K562 (cell line): ENCODE data around the gene UMAD1. TPM values are rescaled to one million over a fixed set of nuclear protein-coding genes. Genes with fewer than 3 reads are reported as not detected.

ENCODE experiments used
- ATAC-seq: fragments of 200-7000 bp; cut with Tn5 transposase; 3 replicates; pipeline ENCODE4 v1.9.1; 2020; ENCODE audit warnings: moderate library complexity
- BruUV-seq: library from RNA; stranded (reverse); fragments of 400-500 nt; replicated peaks from 2 replicates; lab custom pipeline; 2021; lab: Mats Ljungman, UMichigan
- CTCF ChIA-PET: fragments of 300-600 bp; formaldehyde crosslinking; extraction: SDS; loops from one replicate; lab custom pipeline; 2021; ENCODE audit warnings: low intra/inter-chr PET ratio; lab: Yijun Ruan, JAX
- POLR2A ChIA-PET: fragments of 300-600, 350-650 bp; sonication (Branson Sonifier 250); formaldehyde crosslinking; extraction: SDS; loops from one replicate; lab custom pipeline; 2021; ENCODE audit warnings: antibody characterized with exemption, inconsistent platforms; lab: Yijun Ruan, JAX
- DNase-seq, 4 experiments: peaks; one replicate each; pipeline versions ENCODE4 v3.0.0 to v3.0.0-alpha.2; 2011 to 2018; ENCODE audit warnings: low spot score in 3 of 4, mixed read lengths in 3 of 4; ENCODE audit errors: extremely low read depth in 1 of 4
- FAIRE-seq: peaks from 2 replicates; lab custom pipeline; 2011; peaks lifted over from hg19 to GRCh38; lab: Jason Lieb, UNC
- H2AFZ ChIP-seq: 2 replicates; pipeline ENCODE4 v1.6.0; 2011; ENCODE audit warnings: low read depth, low read length, control low read depth, inconsistent platforms
- H3K27ac ChIP-seq: fragments of 200-600 bp; 3 replicates; pipeline ENCODE4 v1.8.0; 2011; ENCODE audit warnings: low read depth, mild to moderate bottlenecking, control low read depth, inconsistent platforms, low read length, moderate library complexity, mixed read lengths; ENCODE audit errors: extremely low read depth
- H3K27me3 ChIP-seq, 2 experiments: fragments of 300-600 bp in 1 of 2; 2 replicates in 1 of 2; 3 replicates in 1 of 2; pipeline versions ENCODE4 v1.6.0 to v1.8.0; 2011; ENCODE audit warnings: inconsistent platforms in 2 of 2, low read length in 2 of 2, mild to moderate bottlenecking in 1 of 2, mixed read lengths in 1 of 2, moderate library complexity in 1 of 2; ENCODE audit not compliant: control insufficient read depth in 2 of 2, insufficient read depth in 2 of 2
- H3K36me3 ChIP-seq: fragments of 300-600 bp; 3 replicates; pipeline ENCODE4 v1.8.0; 2011; ENCODE audit warnings: mild to moderate bottlenecking, low read length, inconsistent platforms; ENCODE audit not compliant: control insufficient read depth, insufficient read depth
- H3K4me1 ChIP-seq, 2 experiments: fragments of 200-600 bp in 1 of 2; replicated peaks in 1 of 2; 2 replicates in 1 of 2; 3 replicates in 1 of 2; pipeline versions ENCODE4 v1.5.1 to v1.8.0; 2011; ENCODE audit warnings: inconsistent platforms in 2 of 2, low read length in 2 of 2, mild to moderate bottlenecking in 1 of 2, mixed read lengths in 1 of 2, moderate library complexity in 1 of 2; ENCODE audit not compliant: control insufficient read depth in 2 of 2, insufficient read depth in 2 of 2
- H3K4me2 ChIP-seq: 2 replicates; pipeline ENCODE4 v1.6.1; 2011; ENCODE audit warnings: low read length, control low read depth, inconsistent platforms, mixed read lengths; ENCODE audit not compliant: insufficient read depth
- H3K4me3 ChIP-seq: fragments of 200-600 bp; sonication (generic), shearing (Covaris generic); 2 replicates; pipeline ENCODE4 v1.5.1; 2016; ENCODE audit warnings: control low read depth, inconsistent platforms
- H3K79me2 ChIP-seq: fragments of 200-600 bp; 3 replicates; pipeline ENCODE4 v1.8.0; 2011; ENCODE audit warnings: low read length, inconsistent platforms; ENCODE audit not compliant: control insufficient read depth, insufficient read depth
- H3K9ac ChIP-seq, 2 experiments: 2 replicates each; pipeline versions ENCODE4 v1.6.0 to v1.6.1; 2011; ENCODE audit warnings: low read depth in 2 of 2, low read length in 2 of 2, control low read depth in 1 of 2, inconsistent platforms in 1 of 2, mild to moderate bottlenecking in 1 of 2, mixed read lengths in 1 of 2; ENCODE audit not compliant: insufficient read depth in 1 of 2
- H3K9me1 ChIP-seq: one replicate; pipeline ENCODE4 v1.6.0; 2011; ENCODE audit warnings: inconsistent platforms, mild to moderate bottlenecking, low read length, moderate library complexity; ENCODE audit not compliant: control insufficient read depth, insufficient read depth
- H3K9me3 ChIP-seq: replicated peaks from 2 replicates; pipeline ENCODE4 v1.5.1; 2011; ENCODE audit warnings: low read depth, low read length, inconsistent platforms; ENCODE audit not compliant: control insufficient read depth, insufficient read depth
- H4K20me1 ChIP-seq: replicated peaks from 2 replicates; pipeline ENCODE4 v1.6.1; 2011; ENCODE audit warnings: low read length, inconsistent platforms, mixed read lengths; ENCODE audit not compliant: control insufficient read depth, insufficient read depth
- BRD4 ChIP-seq: fragments of 200-600 bp; sonication (generic); IDR thresholded peaks from 2 replicates; pipeline ENCODE4 v1.6.1; 2017; ENCODE audit warnings: inconsistent platforms
- FOXP1 ChIP-seq: sonication (generic); formaldehyde crosslinking; IDR thresholded peaks from 2 replicates; pipeline ENCODE4 v1.8.0; 2022; ENCODE audit warnings: mild to moderate bottlenecking, missing genetic modification reagents
- IFI16 ChIP-seq: fragments of 250-450 bp; sonication (Bioruptor Pico); IDR thresholded peaks from 2 replicates; pipeline ENCODE4 v2.1.2; 2022; ENCODE audit warnings: mild to moderate bottlenecking, inconsistent platforms
- KDM1A ChIP-seq, 2 experiments: fragments of 450-650 bp; IDR thresholded peaks; 2 replicates each; pipeline ENCODE4 v1.6.1; 2016; ENCODE audit warnings: mild to moderate bottlenecking in 2 of 2
- KDM2B ChIP-seq: fragments of 250-450 bp; sonication (Bioruptor Pico); IDR thresholded peaks from 2 replicates; pipeline ENCODE4 v1.8.0; 2021; ENCODE audit warnings: mild to moderate bottlenecking, moderate library complexity
- LCOR ChIP-seq: sonication (generic); formaldehyde crosslinking; IDR thresholded peaks from 2 replicates; pipeline ENCODE4 v1.8.0; 2022; ENCODE audit warnings: mild to moderate bottlenecking, missing genetic modification reagents
- MYBL2 ChIP-seq, 2 experiments: fragments of 450-650 bp in 1 of 2; sonication (generic) in 1 of 2; formaldehyde crosslinking in 1 of 2; IDR thresholded peaks; 2 replicates each; pipeline versions ENCODE4 v1.6.1 to v1.8.1; 2017 to 2022; ENCODE audit warnings: borderline replicate concordance in 1 of 2, inconsistent platforms in 1 of 2, low read depth in 1 of 2, mild to moderate bottlenecking in 1 of 2, missing genetic modification reagents in 1 of 2, moderate library complexity in 1 of 2
- NCOA4 ChIP-seq: fragments of 450-650 bp; IDR thresholded peaks from 2 replicates; pipeline ENCODE4 v1.6.1; 2018; ENCODE audit warnings: mild to moderate bottlenecking; ENCODE audit not compliant: partially characterized antibody
- NUFIP1 ChIP-seq: fragments of 450-650 bp; IDR thresholded peaks from 2 replicates; pipeline ENCODE4 v1.6.1; 2018; ENCODE audit not compliant: partially characterized antibody
- OTX1 ChIP-seq: fragments of 450-650 bp; formaldehyde crosslinking; IDR thresholded peaks from 2 replicates; pipeline ENCODE4 v1.4.0; 2022; ENCODE audit warnings: mild to moderate bottlenecking
- PML ChIP-seq: IDR thresholded peaks from 2 replicates; pipeline ENCODE4 v1.6.1; 2012; ENCODE audit warnings: low read length, inconsistent platforms
- SMAD3 ChIP-seq: fragments of 450-650 bp; formaldehyde crosslinking; conservative IDR thresholded peaks from 2 replicates; pipeline ENCODE4 v1.4.0; 2020; ENCODE audit warnings: mild to moderate bottlenecking
- TAF1 ChIP-seq: IDR thresholded peaks from 2 replicates; pipeline ENCODE4 v1.6.1; 2011; ENCODE audit warnings: mild to moderate bottlenecking, low read length, moderate library complexity; ENCODE audit not compliant: insufficient read depth, control insufficient read depth, severe bottlenecking; ENCODE audit errors: extremely low read depth
- ZNF76 ChIP-seq: fragments of 250-450 bp; sonication (Bioruptor Pico); IDR thresholded peaks from 2 replicates; pipeline ENCODE4 v1.4.0; 2020; ENCODE audit warnings: mild to moderate bottlenecking, moderate library complexity, borderline replicate concordance
- ZNF830 ChIP-seq: fragments of 250-450 bp; sonication (Bioruptor Pico); IDR thresholded peaks from 2 replicates; pipeline ENCODE4 v1.5.0; 2021; ENCODE audit warnings: mild to moderate bottlenecking
- ZZZ3 ChIP-seq: fragments of 450-650 bp; IDR thresholded peaks from 2 replicates; pipeline ENCODE4 v1.6.1; 2016; ENCODE audit warnings: antibody characterized with exemption, mild to moderate bottlenecking, moderate library complexity
- WGBS: fragments of 100-300 bp; shearing (Covaris generic); methylation state at CpG from one replicate; pipeline ENCODE4 v1.1.6; 2016; ENCODE audit warnings: low coverage, mixed read lengths; ENCODE audit not compliant: insufficient coverage; ENCODE audit errors: missing lambda C conversion rate; 5-methylcytosine and 5-hydroxymethylcytosine counted together
- in situ Hi-C: fragments of 300-500 bp; cut with MboI; formaldehyde crosslinking; loops from 4 replicates; pipeline ENCODE4 v1.15.0; 2018; ENCODE audit warnings: inconsistent platforms, mixed read lengths
- intact Hi-C: fragments of 100-400 bp; cut with micrococcal nuclease; formaldehyde crosslinking; loops from 2 replicates; pipeline ENCODE4 v1.14.2; 2022
- polyA plus RNA-seq, 8 experiments: library from polyadenylated mRNA; depleted of rRNA in 4 of 8; stranded (reverse) in 5 of 8; unstranded in 3 of 8; fragments of >200 nt; fragmentation: Nextera tagmentation in 2 of 8; fragmentation: Illumina TruSeq in 1 of 8; extraction: Ambion mirVana in 2 of 8; extraction: Trizol in 1 of 8; gene quantifications; 2 replicates each; pipeline versions ENCODE4 v1.2.1 to v1.2.3, GENCODE V29; 2011 to 2014; ENCODE audit warnings: inconsistent platforms in 1 of 8, missing spikeins in 1 of 8
- total RNA-seq, 7 experiments: library from RNA; depleted of rRNA in 6 of 7; stranded (reverse); fragments of >200 nt in 6 of 7; fragmentation: Illumina TruSeq in 2 of 7; extraction: Trizol in 2 of 7; gene quantifications; 2 replicates each; pipeline versions ENCODE4 v1.2.1 to v1.2.3, GENCODE V29; 2011 to 2021; ENCODE audit warnings: low replicate concordance in 1 of 7
- TF ChIP-seq, protein P1 (sequence below): fragments of 450-650 bp; IDR thresholded peaks from 2 replicates; pipeline ENCODE4 v1.6.1; 2017; ENCODE audit warnings: mild to moderate bottlenecking, moderate library complexity

UMAD1 gene
- total and polyA plus RNA-seq, 9 of the 15 experiments (the other 6 are each of a cell fraction or from before 2014, with no cell fraction given), result 9.0 to 26.7 (median 13.3) TPM

DNA sequence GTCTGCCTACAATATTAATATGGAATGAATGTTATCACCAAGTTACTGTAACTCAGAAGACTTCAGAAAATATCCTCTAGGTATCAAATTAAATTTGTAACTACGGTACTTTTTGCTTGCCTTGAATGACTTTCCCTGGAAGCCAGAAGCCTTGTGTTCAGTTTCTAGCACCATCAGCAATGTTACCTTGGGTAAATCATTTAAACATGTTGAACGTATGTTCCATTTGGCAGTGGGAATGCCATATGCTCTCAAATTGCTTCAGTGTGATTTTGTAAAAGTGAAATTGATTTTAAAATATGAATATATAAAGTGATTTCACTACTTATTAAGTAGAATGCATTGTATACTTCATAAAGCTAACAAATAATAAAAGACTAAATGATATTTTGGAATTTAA is 66.7 kb downstream of the UMAD1 start:
- Histone ChIP-seq H3K36me3 (no peaks in the 10 kb centered on the region), H3K79me2 (no peaks in the 10 kb centered on the region), H3K4me3 (no peak overlapping the region), H2AFZ (no peak overlapping the region), H3K9me1 (no peaks in the 10 kb centered on the region), H3K27me3 (no peaks in the 10 kb centered on the region), H3K9me3 (no peaks in the 10 kb centered on the region), H3K4me1 (no peaks in the 10 kb centered on the region), H3K9ac (no peak overlapping the region), H3K27ac (no peak overlapping the region), H3K4me2 (no peak overlapping the region), H4K20me1 (no peaks in the 10 kb centered on the region)
- ChIA-PET CTCF (no interaction called here), POLR2A (interaction anchor here (1.4 kb wide), 1 partner anchor 12 kb away, joined by 5 read pairs; the partner anchor contains the start of gene RPA3)
- 40% methylated on average over 2 of the region's 2 CpGs for WGBS
- TF ChIP-seq KDM2B (CRISPR knock-in tag) (no peak), MYBL2 (IDR thresholded peaks at IDR 0.05; ENCODE audit: low read depth) (no peak), MYBL2 (CRISPR knock-in tag; IDR thresholded peaks at IDR 0.05; ENCODE audit: borderline replicate concordance) (no peak), NCOA4 (no peak), KDM1A (IDR thresholded peaks at IDR 0.05) (no peak), PML (no peak), ZNF76 (CRISPR knock-in tag) (no peak), BRD4 (no peak), FOXP1 (CRISPR knock-in tag) (no peak), ZNF830 (CRISPR knock-in tag) (no peak), OTX1 (CRISPR knock-in tag) (no peak), SMAD3 (CRISPR knock-in tag) (no peak), ZZZ3 (no peak), LCOR (CRISPR knock-in tag) (no peak), NUFIP1 (no peak), IFI16 (CRISPR knock-in tag) (no peak), TAF1 (no peak)
- TF ChIP-seq, protein P1, sequence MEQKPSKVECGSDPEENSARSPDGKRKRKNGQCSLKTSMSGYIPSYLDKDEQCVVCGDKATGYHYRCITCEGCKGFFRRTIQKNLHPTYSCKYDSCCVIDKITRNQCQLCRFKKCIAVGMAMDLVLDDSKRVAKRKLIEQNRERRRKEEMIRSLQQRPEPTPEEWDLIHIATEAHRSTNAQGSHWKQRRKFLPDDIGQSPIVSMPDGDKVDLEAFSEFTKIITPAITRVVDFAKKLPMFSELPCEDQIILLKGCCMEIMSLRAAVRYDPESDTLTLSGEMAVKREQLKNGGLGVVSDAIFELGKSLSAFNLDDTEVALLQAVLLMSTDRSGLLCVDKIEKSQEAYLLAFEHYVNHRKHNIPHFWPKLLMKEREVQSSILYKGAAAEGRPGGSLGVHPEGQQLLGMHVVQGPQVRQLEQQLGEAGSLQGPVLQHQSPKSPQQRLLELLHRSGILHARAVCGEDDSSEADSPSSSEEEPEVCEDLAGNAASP, result no peak
- DNase-seq, result no peak
- no TSS peak for BruUV-seq
- FAIRE-seq, result no peak
- no peak for ATAC-seq
- in situ Hi-C loops (no loop called here), intact Hi-C loops (no loop called here)
